ENCODE results near the gene DSCAM.

DSCAM gene

DNA sequence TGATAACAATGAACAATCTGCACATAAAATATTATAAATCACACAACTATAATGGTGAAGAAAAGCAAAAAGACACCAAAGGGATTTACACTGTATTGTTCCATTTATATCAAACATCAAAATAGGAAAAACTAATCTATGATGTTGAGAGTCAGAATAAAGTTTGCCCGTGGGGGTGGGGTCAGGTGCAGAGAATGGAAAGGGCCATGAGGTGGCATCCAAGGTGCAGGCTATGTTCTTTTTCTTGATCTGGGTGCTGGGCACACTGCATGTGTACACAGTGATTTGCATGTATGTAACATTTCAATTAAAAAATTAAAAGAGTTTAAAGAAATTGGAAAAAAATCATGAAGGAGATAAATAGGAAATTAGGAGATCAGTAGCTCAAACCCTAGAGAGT lies 127.3 kb downstream of the DSCAM start:
- H3K27ac Mint-ChIP-seq, result no peak overlapping the region
- no peak for DNase-seq

DNA sequence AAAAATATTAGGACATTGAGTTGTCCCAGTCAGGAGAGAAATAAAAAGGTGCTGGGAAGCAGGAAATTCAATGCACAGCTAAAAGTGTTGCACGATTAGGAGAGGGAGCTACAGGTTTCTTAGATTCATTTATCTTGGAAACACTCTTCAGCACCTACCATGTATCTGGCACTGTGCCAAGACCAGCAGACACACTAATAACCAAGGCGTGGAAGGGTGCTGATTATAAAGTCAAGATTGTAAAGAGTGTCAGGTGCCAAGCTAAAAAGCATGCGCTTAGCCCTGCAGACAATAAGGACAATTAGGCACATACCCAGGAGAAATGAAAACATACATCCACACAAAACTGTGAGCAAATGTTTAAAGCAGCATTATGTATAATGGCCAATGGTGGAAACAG lies 129.9 kb downstream of the DSCAM start:
- peaks cover 13 to 15% of the 10 kb centered on the region in 2 donors for H3K9me3 Mint-ChIP-seq
- no peaks in the 10 kb centered on the region for H3K4me1 Mint-ChIP-seq
- DNase-seq (no peak), ATAC-seq (no peak)
- no peak overlapping the region for H3K27ac Mint-ChIP-seq
- H3K4me3 Mint-ChIP-seq, result no peak overlapping the region
- no peaks in the 10 kb centered on the region for H3K27me3 Mint-ChIP-seq

More for the DNA sequence above, 127.3 kb downstream of the DSCAM start:
- no peak for ATAC-seq
- no peaks in the 10 kb centered on the region for H3K27me3 Mint-ChIP-seq
- H3K4me3 Mint-ChIP-seq, result no peak overlapping the region
- no peaks in the 10 kb centered on the region for H3K4me1 Mint-ChIP-seq
- peaks cover 13 to 15% of the 10 kb centered on the region in 2 donors for H3K9me3 Mint-ChIP-seq

DNA sequence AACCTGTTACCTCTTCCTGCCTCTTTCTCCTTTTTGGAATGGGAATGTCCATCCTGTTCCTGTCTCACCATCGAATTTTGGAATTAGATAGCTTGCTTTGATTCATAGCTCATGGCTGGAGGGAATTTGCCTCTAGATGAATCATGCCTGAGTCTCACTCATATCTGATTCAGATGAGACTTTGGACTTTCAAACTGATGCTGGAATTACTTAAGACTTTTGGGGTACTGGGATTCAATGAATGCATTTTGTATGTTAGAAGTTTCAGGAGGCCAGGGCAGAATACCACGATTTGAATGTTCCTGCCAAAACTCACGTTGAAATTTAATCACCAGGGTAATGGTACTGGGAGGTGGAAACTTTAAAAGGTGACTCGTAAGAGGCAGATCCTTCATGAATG lies 132.4 kb downstream of the DSCAM start:
- H3K4me1 Mint-ChIP-seq, result no peaks in the 10 kb centered on the region
- H3K9me3 Mint-ChIP-seq, result peaks cover 0 to 10% of the 10 kb centered on the region in 2 donors
- H3K27me3 Mint-ChIP-seq, result no peaks in the 10 kb centered on the region
- H3K27ac Mint-ChIP-seq, result no peak overlapping the region
- H3K4me3 Mint-ChIP-seq, result no peak overlapping the region
- ATAC-seq (no peak), DNase-seq (no peak)

DNA sequence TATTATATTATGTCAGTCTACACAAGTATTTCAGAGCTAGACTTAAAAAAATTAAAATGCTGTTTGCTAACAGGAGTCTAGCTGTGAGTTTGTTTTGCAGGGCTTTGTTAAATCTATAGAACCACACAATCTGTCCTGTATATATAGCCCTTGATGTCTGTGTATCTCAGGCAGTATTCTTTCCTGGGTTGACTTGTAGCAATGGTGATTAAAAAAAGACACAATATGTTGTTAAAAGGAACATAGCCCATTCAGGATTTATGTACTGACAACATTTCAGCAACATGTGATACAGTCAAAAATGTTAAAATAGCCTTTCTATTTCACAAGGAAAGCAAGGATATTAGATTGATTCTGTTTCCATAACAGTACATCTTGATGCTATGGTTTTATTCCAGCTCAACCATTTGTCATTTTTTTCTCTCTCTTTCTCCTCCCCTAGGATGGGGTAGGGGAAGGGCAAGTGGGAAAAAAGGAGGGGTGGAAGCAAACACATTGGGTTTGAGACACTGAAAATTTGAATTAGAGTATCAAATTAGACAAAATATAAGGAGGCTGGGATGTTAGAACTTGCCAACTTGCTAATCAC lies 139.2 kb downstream of the DSCAM start:
- no peaks in the 10 kb centered on the region for H3K9me3 Mint-ChIP-seq
- H3K27ac Mint-ChIP-seq, result no peak overlapping the region
- H3K27me3 Mint-ChIP-seq, result no peaks in the 10 kb centered on the region
- DNase-seq (no peak), ATAC-seq (no peak)
- H3K4me1 Mint-ChIP-seq, result no peaks in the 10 kb centered on the region
- H3K4me3 Mint-ChIP-seq, result no peak overlapping the region

DNA sequence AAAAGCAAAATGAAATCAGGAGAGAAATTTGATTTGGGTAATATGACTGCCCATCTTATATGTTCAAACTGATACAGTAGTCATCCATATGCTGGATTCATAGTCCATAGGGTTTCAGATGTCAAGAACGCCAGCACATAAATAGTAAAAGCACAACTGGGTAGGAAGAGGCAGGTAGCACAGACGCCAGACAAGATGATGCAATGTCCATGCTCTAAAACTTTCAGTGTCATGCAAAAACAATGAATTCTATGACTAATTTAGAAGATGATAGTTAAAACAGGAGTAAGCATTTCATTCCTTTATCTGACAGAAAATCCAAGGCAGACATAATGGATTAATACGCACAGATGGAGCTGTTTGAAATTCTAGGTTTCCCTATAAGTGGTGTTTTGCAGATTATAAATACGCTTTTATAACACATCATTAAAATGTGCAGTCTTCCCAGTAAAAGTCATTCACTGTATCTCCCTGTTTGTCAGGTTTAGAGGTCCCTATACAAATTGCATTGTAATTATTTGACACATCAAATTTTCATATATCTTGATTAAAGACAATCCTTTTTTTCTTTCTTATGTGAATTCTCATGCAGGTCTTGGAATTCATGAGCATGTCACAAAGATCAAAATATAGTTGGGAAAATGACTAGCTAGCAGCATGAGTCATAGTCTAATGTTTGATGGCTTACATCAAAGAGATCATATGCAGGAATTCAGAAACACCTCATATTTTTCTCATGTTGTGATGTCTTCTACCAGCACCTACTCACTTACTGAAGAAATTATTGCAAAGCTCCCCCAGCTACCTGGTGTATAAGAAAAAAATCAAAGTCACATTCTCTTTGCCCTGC lies 139.9 kb downstream of the DSCAM start:
- H3K27me3 Mint-ChIP-seq, result no peaks in the 10 kb centered on the region
- no peak for ATAC-seq
- H3K4me1 Mint-ChIP-seq, result no peaks in the 10 kb centered on the region
- no peak overlapping the region for H3K4me3 Mint-ChIP-seq
- no peak overlapping the region for H3K27ac Mint-ChIP-seq
- DNase-seq, result no peak
- no peaks in the 10 kb centered on the region for H3K9me3 Mint-ChIP-seq

DNA sequence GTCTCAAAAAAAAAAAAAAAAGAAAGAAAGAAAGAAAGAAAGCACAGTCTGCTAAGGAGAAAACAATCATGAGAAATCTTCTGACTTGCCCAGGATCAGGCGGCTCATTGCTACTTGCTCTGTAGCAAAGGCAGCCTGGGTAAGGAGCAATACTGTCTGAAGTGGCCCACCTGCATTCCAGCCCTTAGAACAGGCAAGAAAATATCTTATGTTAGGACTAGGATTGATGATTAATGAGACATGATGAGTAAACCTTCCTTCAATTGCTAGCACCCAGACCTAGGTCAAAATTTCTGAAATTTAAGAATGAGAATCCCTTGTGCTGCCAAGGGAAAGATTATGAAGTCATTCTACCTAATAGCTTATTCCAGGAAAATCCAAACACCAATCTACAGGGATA lies 140.8 kb downstream of the DSCAM start:
- Mint-ChIP-seq H3K4me1 (no peaks in the 10 kb centered on the region), H3K9me3 (no peaks in the 10 kb centered on the region), H3K4me3 (no peak overlapping the region), H3K27ac (no peak overlapping the region), H3K27me3 (no peaks in the 10 kb centered on the region)
- ATAC-seq, result no peak
- no peak for DNase-seq

DNA sequence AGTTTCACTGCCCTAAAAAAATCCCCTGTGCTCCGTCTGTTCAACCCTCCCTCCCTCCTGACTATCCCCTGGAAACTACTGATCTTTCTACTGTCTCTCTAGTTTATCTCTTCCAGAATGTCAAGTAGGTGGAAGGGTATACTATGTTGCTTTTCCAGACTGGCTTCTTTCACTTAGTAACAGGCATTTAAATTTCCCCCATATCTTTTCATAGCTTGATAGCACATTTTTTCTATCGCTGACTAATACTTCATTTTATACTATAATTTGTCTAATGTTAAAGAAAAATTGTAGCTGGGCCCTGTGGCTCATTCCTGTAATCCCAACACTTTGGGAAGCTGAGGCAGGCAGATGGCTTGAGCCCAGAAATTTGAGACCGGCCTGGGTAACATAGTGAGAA lies 142.8 kb downstream of the DSCAM start:
- no peak for DNase-seq
- Mint-ChIP-seq H3K4me3 (no peak overlapping the region), H3K4me1 (no peaks in the 10 kb centered on the region), H3K9me3 (peaks cover 4 to 5% of the 10 kb centered on the region in 2 donors), H3K27me3 (no peaks in the 10 kb centered on the region), H3K27ac (no peak overlapping the region)
- ATAC-seq, result no peak

DNA sequence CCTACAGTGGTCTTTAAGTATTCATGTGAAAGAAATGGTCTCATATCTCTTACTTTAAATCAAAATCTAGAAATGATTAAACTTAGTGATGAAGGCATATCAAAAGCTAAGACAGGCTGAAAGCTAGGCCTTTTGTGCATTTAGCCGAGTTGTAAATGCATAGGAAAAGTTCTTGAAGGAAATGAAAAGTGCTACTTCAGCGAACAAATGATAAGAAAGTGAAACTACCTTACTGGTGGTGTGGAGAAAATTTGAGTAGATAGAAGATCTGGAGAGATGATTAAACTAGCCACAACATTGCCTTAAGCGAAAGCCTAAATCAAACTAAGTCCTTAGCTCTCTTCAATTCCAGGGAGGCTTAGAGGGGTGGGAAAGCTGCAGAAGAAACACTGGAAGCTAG lies 147.6 kb downstream of the DSCAM start:
- Mint-ChIP-seq H3K4me3 (no peak overlapping the region), H3K27ac (no peak overlapping the region), H3K27me3 (no peaks in the 10 kb centered on the region), H3K4me1 (no peaks in the 10 kb centered on the region), H3K9me3 (peaks cover 5 to 7% of the 10 kb centered on the region in 2 donors)
- no peak for ATAC-seq
- no peak for DNase-seq

DNA sequence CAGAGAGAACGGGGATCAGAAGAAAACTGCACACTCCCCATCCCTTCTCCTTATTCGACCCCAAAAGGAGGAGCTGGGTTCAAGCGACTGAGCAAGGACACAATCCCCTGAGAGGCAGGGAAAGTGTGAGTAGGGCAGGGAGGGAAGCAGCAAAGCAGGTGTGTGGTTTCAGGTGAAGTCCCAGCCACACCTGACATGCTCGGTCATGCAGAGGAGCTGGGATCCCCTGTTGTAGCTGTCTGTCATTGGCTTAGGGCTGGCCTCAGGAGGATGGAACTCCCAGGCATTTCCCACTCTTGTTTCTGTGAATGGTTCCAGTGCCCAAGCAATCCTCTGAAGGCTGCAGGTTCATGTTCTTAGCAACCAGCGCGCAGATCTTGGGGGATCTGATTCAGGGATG lies 150.7 kb downstream of the DSCAM start:
- Mint-ChIP-seq H3K27ac (no peak overlapping the region), H3K4me1 (no peaks in the 10 kb centered on the region)
- no peak for ATAC-seq

DNA sequence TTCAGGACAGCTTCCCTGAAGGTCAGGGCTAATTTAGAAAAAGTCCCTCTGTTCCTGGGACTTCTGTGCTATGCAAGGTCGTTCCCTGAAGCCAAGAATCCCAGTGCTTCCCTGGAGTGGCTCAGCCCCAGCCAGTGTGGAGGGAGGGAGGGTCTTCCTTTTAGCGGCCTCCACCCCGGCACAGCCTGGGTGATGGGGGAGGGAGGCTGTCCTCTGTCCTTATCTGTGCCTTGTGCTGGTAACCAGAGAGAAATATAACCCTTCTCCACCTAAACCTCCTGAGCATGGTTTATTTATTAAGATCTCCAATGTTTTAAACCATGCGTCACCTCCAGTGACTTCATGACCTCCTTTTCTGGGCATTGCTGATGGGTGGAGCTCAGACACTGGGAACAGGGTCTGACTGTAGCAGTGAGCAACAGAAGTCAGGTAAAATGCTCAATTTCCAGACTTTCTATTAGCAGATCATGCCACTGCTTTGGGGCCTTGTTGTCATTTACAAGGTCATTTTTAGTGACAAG lies 157.1 kb downstream of the DSCAM start:
- Mint-ChIP-seq H3K4me1 (no peaks in the 10 kb centered on the region), H3K9me3 (no peaks in the 10 kb centered on the region), H3K4me3 (no peak overlapping the region), H3K27me3 (no peaks in the 10 kb centered on the region), H3K27ac (no peak overlapping the region)
- no peak for ATAC-seq
- DNase-seq, result no peak

More for the DNA sequence above, 150.7 kb downstream of the DSCAM start:
- Mint-ChIP-seq H3K4me3 (no peak overlapping the region), H3K9me3 (peaks cover 5 to 7% of the 10 kb centered on the region in 2 donors), H3K27me3 (no peaks in the 10 kb centered on the region)
- no peak for DNase-seq

DNA sequence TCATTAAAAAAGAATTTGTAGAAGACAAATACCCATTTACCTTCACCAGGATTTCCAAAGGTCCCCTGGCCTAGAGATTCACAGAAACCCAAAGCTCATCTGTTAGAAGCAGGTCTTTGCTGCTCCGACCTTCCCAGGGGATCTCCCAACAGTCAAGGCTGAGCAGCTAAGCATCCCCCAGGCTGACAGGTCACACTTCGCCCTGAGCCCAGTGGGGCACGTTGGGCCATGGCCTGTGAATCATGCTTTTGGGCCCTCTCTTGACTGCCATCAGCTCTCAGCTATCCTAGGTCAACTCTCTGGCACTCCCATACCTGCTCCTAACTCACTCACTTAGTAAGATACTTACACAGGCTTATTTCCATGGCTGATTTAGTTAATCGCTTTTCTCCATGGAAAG lies 157.7 kb downstream of the DSCAM start:
- Mint-ChIP-seq H3K27ac (no peak overlapping the region), H3K27me3 (no peaks in the 10 kb centered on the region), H3K4me1 (no peaks in the 10 kb centered on the region), H3K4me3 (no peak overlapping the region), H3K9me3 (no peaks in the 10 kb centered on the region)
- no peak for DNase-seq
- no peak for ATAC-seq

DNA sequence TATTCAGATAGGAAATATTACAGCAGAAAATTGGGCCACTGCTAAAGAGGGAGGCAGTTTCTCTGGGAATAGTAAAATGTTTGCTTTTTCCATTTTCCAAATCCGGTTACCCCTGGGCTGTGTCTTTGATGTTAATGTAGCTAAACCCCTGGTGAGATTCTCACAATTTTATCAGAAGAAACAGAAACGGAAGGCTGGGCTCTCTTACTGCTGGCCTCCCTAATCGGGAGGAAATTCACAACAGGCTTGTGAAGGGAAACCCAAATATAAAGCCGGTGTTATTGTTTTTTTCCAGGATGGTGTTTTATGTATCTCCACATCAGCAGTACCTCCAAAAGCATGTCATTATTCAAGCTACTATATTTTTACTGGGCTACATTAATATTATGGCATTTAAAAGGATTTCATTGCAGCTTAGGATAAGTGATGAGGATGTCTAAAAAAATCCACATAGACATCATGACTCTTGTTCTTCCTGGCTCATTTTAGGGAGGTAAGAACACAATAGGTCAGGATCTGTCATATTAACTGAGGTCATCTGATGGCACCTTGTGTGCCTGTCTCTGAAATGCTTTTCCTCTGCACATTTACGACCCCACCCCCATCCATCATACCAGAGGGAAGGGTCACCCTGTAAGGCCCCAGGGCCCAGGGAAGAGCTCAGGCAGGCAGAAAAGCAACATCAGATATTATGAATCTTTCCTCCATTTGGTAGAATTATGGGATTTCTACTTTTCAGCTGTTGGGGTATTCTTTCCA lies 158.7 kb downstream of the DSCAM start:
- Mint-ChIP-seq H3K4me3 (no peak overlapping the region), H3K9me3 (peaks cover 0 to 5% of the 10 kb centered on the region in 2 donors), H3K4me1 (no peaks in the 10 kb centered on the region), H3K27me3 (no peaks in the 10 kb centered on the region), H3K27ac (no peak overlapping the region)
- no peak for DNase-seq
- ATAC-seq, result no peak

DNA sequence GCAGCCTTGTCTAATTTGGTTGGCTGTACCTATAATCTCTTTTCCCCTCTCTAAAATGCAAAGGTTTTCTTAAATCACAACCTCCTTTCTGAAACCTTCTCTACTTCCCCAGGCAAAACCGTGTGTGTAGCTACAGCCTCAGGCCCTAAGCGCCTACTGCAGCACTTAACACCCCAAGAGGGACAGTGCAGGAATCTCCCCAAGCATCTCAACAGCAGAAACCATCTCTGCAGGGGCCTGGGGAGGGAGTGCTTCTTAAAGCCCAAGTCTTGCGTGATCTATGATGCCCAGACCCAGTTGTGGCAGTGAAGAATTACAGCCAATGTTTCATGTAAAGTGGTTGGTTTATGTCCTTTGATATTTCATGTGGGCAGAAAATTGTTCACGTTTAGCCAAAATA lies 159.3 kb downstream of the DSCAM start:
- H3K9me3 Mint-ChIP-seq, result peaks cover 0 to 11% of the 10 kb centered on the region in 2 donors
- no peaks in the 10 kb centered on the region for H3K4me1 Mint-ChIP-seq
- H3K4me3 Mint-ChIP-seq, result no peak overlapping the region
- DNase-seq (no peak), ATAC-seq (no peak)
- no peak overlapping the region for H3K27ac Mint-ChIP-seq
- H3K27me3 Mint-ChIP-seq, result no peaks in the 10 kb centered on the region

DNA sequence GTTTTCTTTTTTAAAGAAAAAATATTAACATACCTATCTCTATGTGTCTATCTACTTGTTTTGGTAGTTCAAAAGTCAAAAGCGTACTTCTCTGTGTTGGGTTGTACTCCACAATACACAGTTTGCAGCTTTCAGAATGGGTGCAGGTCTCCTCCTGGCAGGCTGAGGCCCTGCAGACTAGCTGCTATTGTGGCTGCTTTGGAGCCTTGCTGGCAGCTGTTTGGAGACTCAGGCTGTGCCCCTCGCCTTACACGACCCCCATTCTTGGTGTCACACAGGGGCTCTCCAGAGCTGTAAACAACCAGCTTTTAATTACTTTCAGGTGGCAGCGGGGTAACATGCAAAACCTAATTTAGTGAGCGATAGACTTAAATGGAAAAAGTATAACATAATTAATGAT lies 160.4 kb downstream of the DSCAM start:
- Mint-ChIP-seq H3K9me3 (peaks cover 5 to 22% of the 10 kb centered on the region in 2 donors), H3K4me1 (no peaks in the 10 kb centered on the region), H3K4me3 (no peak overlapping the region), H3K27me3 (no peaks in the 10 kb centered on the region), H3K27ac (no peak overlapping the region)
- DNase-seq (no peak), ATAC-seq (no peak)

DNA sequence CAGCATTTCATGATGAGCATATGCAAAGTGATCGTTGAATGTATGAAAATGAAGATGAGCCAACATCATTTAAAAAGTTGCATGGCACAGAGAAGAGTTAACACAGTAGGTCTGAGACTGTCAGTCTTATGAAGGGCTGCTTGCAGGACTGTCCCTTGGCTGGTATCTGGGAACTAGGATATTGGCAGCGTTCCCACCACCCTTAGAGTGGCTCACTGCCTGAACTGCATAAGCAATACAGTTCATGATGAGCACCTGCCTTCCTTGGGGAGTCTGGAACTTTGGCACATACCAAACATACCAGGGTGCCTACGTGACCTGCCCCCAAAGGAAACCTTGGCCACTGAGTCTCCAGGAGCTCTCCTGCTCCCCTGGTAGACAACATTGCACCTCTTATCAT lies 161.8 kb downstream of the DSCAM start:
- no peaks in the 10 kb centered on the region for H3K27me3 Mint-ChIP-seq
- ATAC-seq (no peak), DNase-seq (no peak)
- H3K27ac Mint-ChIP-seq, result no peak overlapping the region
- H3K4me3 Mint-ChIP-seq, result no peak overlapping the region
- no peaks in the 10 kb centered on the region for H3K4me1 Mint-ChIP-seq
- peaks cover 5 to 24% of the 10 kb centered on the region in 2 donors for H3K9me3 Mint-ChIP-seq

DNA sequence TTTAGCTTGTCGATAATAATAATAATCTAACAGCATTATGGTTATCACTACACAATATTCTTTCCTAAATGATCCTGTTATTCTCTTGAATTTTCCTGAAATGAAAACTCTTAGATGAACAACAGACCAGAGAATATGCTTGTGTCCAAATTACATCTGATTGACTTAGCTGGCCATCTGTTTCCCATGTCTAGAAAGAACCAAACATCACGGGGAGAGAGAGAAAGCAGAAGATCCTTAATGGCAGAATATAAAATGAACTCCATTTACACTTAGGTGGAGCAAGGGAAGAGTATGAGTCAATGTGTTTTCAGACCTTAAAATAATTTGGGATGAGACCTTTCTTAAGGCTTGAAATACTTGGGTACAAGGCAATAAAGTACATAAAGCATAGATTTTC lies 162.2 kb downstream of the DSCAM start:
- DNase-seq (no peak), ATAC-seq (no peak)
- Mint-ChIP-seq H3K9me3 (peaks cover 5 to 24% of the 10 kb centered on the region in 2 donors), H3K27me3 (no peaks in the 10 kb centered on the region), H3K27ac (no peak overlapping the region), H3K4me1 (no peaks in the 10 kb centered on the region), H3K4me3 (no peak overlapping the region)
